Stimulated activated CD8-positive, alpha-beta memory T cell treated with anti-CD3 and anti-CD28 coated beads, Interleukin-12 subunit alpha, Interleukin-12 subunit beta, amount 100 ng/mL, for 1 hour (primary cell): ENCODE data around the gene TUT1.
"Not testable (repeated sequence)": the region's sequence is repeated elsewhere in the genome, so short reads cannot be mapped to it uniquely, and the experiment has no call there.

Source experiments
- DNase-seq: peaks from one replicate; pipeline ENCODE4 v3.0.0-alpha.2; 2020; ENCODE audit warnings: low read depth

Gene TUT1

DNA sequence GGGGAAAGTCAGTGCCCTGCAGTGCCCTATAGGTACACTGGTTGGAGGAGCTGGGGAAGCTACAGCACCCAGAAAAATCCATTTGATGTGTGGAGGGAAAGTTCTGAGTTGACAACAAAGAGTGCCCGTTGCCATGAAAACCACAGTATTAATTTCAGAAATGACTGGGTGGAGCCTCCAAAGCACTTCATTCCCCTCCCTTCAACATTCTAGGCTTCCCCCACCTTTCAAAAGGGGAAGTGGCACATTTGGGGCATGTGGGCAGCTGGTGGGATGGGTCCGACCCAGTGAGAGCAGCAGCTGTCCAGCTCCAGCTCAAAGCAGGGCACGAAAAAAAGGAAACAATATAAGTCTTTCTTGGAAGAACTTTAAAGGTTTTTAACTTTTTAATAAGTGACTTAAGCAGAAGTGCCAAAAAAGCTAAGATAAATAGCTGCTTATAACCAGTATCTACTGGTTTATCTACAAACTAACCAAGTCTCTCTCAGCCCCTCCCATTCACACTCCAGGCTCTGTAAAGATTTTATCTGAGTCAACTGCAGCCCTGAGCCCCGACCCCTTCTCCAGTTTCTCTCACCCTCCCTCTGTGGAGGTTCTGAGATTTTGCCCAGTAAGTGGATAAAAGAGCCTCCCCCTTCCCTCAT is 35.7 kb downstream of the TUT1 start:
- DNase-seq = no peak

DNA sequence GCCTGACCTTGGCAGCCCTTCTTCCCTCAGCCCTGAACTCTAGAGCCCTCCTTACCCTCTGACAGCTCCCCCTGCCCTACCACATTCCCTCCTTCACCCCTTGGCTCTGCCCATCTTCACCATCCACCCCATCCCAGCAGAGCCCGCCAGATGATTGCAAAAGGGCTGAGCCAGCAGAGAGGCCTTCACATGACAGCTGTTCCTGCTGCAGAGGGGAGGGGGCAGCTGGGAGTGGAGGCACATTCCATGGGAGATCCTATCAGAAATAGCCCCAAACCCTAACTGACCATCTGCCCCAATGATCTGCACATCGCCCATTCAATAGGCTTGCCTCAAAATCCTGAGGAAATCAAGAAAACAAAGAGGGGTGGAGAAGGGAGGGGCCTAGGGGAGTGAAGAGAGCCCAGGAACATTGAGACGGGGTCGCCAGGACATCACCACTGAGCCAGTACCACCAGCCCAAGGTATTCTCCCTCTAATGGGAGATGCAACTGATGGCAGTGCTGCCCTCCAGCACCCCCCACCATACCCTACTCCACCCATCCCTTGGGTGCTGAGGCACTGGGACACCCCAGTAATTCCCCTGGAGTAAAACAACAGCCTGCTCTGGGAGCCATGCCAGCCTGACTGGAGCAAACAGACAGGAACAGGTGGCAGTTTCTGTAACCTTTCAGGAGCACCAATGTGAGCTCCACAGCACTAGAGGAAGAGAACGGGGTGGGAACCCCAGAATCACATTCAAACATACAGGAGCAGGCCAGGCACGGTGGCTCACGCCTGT is 36.7 kb downstream of the TUT1 start:
- no peak for DNase-seq

DNA sequence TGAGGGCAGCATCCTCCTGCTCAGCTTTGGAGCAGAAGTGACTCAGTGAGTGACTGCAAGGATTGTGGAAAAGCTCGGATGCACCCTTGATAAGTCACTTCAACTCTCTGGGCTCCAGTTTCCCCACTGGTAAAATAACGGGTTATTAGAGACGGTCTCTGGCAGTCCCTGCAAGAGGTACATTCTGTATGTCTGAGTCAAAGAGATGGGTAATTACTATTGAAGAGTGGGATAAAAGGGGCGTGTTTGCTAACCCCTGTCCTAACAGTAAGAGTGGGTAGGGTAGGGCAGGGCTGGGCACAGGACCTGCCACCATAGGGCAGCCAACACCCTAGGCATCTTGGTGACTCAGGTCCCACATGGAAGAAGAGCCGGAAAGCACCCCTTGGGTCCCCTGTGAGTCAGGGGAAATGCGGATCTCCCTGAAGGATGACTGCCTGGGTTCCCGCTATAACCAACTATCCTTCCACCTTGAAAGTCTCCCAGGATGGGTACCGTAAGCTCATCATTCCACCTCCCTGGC is 37.4 kb downstream of the TUT1 start:
- DNase-seq = no peak

DNA sequence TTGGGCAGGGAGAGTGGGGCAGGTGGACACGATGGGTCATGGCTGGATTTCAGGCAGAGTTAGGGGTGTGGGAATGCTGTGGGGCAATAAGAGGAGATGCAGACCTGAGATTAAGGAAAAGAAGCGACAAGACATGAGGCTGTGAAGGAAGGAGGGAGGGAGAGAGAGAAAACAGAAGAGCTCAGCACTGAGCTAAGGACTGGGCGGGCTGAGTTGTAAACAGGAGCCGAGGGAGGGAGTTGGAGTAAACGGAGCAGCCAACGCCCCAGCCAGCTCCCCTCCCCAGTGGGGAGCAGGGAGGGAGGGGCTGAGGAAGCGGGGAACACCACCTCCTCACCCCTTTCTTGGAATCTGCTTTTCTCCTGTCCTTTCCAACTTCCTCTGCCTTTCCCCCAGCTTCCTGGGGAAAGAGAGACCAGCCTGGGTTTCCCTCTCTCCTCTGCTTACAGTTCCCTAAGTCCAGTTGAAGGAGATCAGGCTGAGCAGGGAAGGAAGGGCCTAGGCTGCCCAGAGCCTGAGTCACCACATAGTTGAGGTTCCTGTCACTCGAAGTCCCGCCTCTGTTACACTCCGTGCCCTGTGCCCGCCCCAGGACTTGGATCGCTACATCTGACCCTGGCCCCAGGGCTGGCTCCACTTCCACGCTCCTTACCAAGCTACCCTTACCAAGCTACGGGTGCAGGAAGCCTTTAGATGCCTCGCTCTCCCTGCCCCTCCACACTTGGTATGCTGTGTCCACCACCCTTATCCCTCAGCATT is 38.1 kb downstream of the TUT1 start:
- DNase-seq = no peak

DNA sequence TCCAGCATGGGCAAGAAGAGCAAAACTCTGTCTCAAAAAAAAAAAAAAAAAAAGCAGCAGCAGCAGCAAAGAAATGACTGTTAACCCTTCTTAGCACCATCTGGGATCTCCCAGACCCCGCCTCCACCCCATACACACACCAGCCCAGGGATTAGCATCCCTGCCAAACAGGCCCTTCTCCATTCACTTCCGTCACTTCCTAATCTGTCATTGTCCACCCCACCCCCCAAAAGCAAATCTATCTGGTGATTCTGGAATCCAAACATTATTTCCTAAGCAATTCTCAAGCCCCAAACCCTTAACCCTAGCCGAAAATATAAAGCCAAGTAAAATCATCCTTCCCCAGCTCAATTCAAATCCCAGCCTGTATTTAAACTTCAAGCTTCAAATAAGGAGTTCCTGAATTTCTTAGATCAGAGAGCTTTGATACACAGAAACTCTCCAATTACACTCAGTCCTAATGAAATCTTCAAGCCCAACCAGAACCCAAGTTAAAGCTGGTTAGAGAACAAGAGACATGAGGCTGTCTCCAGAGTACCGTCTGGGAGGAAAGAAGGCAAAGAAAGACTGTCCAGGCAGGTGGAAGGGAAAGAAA is 38.7 kb downstream of the TUT1 start:
- no peak for DNase-seq

DNA sequence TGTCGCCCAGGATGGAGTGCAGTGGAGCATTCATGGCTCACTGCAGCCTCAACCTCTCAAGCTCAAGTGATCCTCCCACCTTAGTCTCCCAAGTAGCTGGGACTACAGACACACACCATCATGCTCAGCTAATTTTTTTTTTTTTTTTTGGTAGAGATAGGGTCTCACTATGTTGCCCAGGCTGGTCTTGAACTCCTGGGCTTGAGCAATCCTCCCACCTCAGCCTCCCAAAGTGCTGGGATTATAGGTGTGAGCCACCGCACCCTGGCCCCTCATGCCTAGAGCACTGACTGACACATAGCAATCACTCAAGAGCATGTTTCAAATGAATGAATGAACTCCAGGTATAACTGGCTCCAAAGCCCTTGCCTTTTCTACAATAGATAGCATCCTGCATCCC is 40.8 kb downstream of the TUT1 start:
- not testable (repeated sequence) for DNase-seq

DNA sequence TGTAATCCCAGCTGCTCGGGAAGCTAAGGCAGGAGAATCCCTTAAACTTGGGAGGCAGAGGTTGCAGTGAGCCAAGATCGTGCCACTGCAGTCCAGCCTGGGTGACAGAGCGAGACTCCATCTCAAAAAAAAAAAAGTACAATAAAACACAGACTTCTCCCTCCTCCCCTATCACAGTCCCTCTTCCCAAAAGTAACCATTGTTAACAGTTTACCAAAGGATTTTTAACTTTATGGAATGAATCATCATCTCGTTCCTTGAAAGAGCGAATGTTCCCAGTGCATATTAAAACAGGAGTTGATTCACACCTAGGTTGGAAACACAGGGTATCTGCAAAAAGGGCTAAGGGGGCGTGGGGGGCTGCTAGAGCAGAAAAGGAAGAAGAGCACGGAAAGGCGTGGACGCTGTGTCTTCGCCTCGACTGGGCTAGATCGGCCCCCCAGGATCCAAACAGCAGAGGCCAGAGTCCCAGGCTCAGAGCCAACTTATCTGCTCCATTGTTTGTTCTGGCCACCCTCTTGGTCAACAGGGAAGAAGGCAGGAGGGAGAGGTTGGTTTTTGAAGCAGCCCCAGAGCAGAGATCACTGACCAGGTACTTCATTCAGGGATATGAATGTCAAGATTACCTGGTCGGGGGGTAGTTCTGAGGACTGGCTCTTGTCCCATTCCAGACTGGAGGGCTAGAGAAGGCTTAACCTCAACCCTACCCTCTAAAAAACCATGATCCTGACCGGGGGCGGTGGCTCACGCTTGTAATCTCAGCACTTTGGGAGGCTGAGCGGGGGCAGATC is 42.6 kb downstream of the TUT1 start:
- no peak for DNase-seq

DNA sequence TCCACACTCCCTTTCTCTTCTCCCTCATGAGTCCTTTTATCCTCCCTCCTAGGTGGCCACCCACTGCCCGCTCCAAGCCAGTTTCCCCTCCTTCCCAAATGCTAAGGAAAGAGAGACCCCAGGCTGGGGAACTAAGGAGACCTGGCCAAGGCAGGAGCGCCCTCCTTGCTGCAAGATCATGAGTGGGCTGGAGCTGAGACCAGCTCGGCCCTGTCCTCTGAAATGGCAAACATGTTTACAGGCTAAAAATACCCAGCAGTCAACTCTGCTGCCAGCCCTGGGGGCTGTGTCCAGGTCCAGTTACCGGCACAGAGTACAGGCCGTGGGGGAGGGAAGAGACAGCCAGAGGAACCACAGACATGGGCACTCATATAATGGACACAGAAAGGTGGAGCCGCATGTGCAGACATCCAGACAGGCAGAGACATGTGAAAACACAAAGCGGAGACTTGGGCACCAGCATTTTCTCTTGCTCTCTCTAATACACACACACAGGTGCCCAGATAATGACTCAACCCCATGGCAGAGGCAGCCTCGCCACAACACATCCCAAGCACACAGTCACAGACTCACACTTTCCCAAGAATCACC is 43.5 kb downstream of the TUT1 start:
- DNase-seq = no peak

DNA sequence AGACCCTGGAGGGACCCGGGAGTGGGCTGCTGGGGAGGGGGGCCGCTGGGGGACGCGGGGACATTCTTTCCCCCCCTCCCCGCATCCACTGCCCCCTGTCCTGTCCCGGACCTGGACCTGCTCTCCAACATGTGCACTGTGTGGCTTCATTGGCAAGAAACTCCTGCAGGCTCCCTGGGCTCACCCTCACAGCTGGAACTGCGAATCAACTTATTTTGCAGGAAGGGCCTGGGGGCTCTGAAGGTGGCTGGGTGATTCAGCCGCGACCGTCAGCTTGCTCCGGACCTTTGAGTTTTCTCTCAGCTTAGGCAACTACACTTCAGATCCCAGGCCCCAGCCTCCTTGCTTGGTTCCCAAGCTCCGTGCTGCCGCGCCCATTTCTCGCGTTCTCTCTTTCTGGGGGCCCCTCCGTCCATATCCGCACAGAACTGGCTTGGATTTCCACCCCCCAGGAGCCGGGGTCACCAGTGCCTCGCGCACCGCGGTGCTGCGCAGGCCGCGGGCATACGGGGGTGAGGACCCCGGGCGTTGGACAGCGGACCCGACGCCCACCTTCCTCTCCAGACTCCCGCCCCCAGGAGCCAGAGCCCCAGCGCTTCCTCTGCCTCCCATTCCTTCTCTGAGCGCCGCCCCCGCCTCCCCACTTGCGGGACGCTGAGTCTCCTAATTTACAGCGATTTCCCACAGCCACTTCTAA is 44.2 kb downstream of the TUT1 start:
- no peak for DNase-seq

DNA sequence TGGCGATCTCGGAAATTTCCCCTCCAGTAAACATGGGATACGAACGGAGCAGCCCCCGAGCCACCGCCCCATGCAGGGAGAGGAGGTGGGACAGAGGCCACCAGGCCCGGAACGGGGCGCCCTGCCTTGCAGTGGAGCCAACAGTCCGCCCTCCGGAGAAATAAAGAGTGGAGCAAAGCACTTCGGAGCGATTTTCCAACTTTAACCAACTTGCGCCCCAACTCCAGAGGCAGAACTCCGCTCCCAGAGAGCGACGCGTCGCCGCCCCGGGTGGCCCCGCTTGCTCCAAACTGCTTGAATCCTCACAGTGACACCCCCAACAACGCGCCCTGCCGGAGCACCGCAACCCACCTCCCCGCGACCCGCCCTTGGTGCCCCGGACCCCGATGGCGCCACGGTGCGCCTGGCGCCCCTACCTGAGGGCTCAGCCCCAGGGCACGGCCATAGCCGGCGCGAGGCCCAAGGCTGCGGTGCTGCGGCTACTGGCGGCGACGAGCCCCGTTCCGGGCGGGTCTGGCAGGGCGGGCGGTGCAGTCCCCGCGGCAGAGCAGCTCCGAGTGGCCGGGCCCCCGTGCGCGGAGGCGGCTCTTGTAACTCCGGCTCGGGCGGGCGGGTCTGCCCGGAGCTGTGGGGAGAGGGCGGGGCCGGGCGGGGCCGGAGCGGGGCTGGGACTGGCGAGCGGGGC is 44.9 kb downstream of the TUT1 start, which contains the start of gene AHNAK:
Gene AHNAK, minus strand, starts transcription at position 563 of the 685 bp plus-strand sequence. CDS start 10,708 bp downstream, outside the sequence.
- no peak for DNase-seq

DNA sequence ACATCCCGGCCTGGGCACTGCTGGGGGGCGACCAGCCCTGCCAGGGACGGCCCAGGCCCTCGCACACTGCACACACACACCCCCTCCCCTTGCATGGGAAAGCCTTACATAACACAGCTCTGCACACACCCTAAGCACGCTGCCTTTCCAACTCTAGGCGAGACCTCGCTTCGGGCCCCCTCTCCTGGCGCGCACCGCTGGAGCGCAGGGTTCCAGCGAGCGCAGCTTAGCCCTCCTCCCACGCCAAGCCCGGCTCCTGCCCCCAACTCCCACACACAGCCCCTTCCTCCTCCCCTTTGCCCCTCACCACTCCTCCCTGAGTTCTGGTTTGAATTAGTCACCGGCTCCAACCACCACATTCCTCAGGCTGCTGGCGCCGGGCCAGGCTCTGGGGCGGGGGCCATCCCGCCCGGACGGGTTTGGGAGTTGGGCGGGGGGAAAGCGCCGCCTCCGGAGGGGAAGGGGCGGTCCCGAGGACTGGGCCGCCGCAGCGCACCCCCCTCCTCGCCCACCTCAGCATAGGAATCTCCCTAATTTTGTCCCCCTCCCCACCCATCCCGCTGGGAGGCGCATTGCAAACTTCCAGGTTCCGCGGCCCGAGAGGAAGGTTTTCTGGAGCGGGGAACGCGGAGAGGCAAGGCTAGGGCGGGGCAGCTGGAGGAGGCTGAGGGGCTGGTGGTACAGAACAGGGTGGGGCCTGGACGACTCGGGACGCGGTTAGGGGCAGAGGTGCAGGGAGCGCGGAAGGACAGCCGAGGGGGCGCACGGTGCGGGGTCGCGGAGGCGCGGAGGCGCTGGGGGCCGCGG is 45.7 kb downstream of the TUT1 start:
- peak; percentile 57 for DNase-seq

DNA sequence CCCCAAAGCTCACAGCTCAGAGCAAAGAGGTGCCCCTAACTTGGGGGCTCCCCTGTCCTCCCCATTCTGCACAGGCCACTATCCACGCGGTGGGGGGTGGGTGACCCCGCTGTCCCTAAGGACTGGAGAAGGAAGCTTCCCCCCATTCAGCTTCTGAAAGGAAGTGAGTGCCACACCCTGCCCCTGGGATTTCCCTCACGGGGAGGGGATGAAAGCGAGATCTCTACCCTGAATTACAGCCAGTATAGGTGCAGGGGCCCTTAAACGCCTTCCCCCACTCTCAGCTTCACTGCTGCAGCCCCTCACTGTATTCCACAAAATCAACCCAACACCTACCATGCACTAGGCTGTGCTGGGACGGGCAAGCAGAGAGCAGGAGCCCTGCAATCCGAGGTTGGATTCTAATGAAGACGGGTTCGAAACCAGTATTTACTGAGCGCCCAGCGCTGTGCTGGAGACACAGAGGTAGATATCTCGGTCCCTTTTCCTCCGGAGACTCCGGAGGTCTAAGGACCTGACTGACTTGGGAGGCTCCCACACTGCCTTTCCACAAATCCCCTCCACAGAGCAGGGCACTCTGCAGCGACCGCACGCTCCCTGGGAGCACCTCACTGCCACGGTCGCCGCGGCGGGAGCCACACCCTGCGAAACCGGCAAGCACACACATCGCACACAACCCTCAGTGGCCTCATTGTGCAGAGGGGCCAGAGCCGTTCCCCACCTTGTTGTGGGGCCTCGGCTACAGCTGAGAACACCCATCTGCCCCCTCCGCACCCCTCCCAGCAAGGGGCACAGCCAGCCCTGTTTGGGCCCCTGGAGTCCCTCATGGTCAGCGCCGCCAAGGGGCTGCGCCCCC is 46.5 kb downstream of the TUT1 start:
- no peak for DNase-seq

DNA sequence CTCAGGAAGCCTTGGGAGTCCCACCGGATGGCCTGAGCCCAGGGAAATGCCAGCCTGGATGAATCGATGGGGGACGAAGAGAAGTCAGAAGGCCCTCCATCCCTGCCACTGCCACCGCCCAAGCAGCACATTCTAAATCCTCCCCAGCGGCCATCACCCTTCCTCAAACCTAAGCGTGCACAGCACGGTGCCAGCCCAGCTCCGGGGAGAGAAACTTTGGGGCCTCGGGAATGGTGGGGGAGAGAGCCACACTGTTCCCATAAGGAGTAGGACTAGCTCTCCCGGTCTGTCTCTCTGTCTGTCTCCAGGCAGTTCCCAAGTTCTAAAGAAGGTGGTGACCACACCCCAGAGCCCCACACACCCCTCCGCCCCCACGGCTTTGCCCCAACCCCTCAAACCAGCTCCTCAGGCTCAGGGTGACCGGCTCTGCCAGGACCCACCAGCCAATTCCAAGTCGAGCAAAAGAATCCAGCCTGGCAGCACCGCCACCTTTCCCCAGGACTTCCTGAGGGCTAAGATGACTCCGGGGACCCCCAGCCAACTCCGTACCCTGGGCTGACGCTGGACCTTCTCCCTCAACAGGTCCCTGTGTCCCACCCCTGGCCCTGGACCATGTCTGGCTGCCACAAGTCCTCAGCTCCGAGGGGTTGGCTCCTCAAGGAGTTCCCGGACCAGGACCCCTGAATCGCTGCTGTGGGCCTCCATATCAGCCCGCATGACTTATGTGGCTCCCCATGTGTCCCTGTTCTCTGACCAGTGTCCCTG is 47.5 kb downstream of the TUT1 start:
- DNase-seq = no peak

DNA sequence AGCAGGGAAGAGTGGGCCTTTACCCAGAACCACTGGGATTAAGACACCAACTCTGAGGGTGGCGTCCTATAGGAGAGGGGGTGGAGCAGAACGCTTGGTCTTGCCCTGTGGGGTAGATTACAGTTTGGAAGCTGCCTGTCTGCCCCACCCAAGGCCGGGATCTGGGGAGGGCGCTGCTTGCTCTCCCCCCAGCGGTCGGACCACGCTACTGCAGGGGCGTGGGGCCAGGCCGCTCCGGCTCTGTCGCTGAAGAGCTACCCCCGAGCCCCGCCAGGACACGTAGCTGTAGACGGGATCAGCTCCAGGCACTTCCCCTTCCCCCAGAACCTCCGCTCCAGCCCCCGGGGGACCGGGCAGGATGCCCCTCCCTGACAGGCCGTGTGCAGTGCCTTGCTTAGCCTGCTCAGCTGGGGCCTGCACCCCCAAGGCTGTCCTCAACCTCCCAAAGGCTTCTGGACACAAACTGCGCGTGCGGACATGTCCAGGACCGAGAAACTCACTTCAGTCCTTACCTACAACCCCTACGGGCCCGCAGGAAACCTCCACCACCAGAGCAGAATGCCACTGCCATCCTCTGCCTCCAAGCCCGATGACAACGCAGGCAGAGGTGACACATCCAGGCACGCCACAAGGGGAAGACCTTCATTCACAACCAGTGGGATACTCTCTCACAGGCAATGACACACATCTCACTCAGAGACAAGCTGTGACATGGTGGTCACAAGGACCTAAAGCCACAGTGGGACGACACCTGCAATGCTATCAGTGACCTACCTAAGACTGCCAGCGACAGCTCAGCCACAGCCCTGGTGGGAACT is 48.4 kb downstream of the TUT1 start:
- no peak for DNase-seq

DNA sequence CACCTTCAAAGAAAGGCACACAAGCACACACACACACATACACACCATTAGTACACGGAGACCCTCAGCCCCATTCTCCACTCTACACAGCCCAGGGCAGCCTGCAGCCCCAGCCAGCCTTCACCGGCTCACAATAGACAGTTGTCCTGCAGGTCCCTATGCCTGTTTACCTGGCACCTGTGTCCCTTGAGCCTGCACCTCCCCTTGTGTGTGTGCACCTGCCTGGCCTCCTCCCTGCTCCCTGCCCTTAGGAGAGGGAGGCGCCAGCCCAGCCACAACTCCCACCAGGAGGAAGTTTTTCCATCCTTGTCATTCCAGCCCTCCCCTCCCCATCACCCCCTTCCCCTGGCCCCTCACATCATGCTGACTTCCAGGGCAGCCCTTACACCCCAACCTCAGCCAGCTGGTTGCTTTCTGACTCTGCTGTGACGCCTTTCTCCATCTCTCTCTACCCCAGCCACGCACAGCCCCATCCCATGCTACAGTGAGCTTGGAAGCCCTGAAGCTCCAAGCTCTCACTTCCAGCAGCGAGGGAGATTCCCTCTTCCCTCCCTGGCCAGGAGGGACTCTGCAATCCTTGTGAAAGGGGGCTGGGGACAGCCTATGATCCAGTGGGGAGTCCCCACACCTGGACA is 49.1 kb downstream of the TUT1 start:
- DNase-seq = no peak
